SK-N-SH (cell line): ENCODE data around the gene HUNK. TPM values are rescaled to one million over a fixed set of nuclear protein-coding genes. Genes with fewer than 3 reads are reported as not detected.

ENCODE experiments used
- CTCF ChIA-PET: fragments of 300-600, 350-600 bp; formaldehyde crosslinking; extraction: SDS; loops from one replicate; lab custom pipeline; 2021; lab: Yijun Ruan, JAX
- POLR2A ChIA-PET: fragments of 350-600 bp; sonication (Branson Sonifier 250); formaldehyde crosslinking; extraction: SDS; loops from one replicate; lab custom pipeline; 2020; ENCODE audit warnings: antibody characterized with exemption, inconsistent platforms; lab: Yijun Ruan, JAX
- DNase-seq: peaks from one replicate; pipeline ENCODE4 v3.0.0; 2012
- H2AFZ ChIP-seq: fragments of 200-600 bp; sonication (generic); 2 replicates; pipeline ENCODE4 v1.8.1; 2016; ENCODE audit warnings: antibody characterized with exemption, mild to moderate bottlenecking, low read depth
- H3F3A ChIP-seq: fragments of 200-600 bp; sonication (generic); replicated peaks from 2 replicates; pipeline ENCODE3; 2016; ENCODE audit warnings: antibody characterized with exemption, mild to moderate bottlenecking; ENCODE audit not compliant: insufficient read depth
- H3K27ac ChIP-seq, 2 experiments: fragments of 200-500 bp in 1 of 2; fragments of 200-600 bp in 1 of 2; sonication (Bioruptor generic) in 1 of 2; sonication (generic), shearing (Covaris generic) in 1 of 2; 2 replicates each; pipeline versions ENCODE4 v1.5.1 to v1.6.1; 2014 to 2016; ENCODE audit warnings: low read depth in 2 of 2, inconsistent platforms in 1 of 2, low read length in 1 of 2, mild to moderate bottlenecking in 1 of 2, mixed read lengths in 1 of 2
- H3K27me3 ChIP-seq: fragments of 200-600 bp; sonication (generic), shearing (Covaris generic); 2 replicates; pipeline ENCODE4 v1.6.1; 2016; ENCODE audit warnings: mixed run types; ENCODE audit not compliant: insufficient read depth
- H3K36me3 ChIP-seq, 2 experiments: fragments of 200-500 bp in 1 of 2; fragments of 200-600 bp in 1 of 2; sonication (Bioruptor generic) in 1 of 2; sonication (generic) in 1 of 2; replicated peaks in 1 of 2; 2 replicates each; pipeline versions ENCODE3 to v1.5.1; 2014 to 2016; ENCODE audit warnings: low read length in 1 of 2, mild to moderate bottlenecking in 1 of 2; ENCODE audit not compliant: insufficient read depth in 2 of 2, control insufficient read depth in 1 of 2
- H3K4me1 ChIP-seq, 2 experiments: fragments of 200-500 bp in 1 of 2; fragments of 200-600 bp in 1 of 2; sonication (Bioruptor generic) in 1 of 2; sonication (generic), shearing (Covaris generic) in 1 of 2; 2 replicates each; pipeline versions ENCODE4 v1.5.1 to v1.6.1; 2014 to 2016; ENCODE audit warnings: low read depth in 1 of 2, low read length in 1 of 2, mixed run types in 1 of 2; ENCODE audit not compliant: insufficient read depth in 2 of 2, control insufficient read depth in 1 of 2
- H3K4me2 ChIP-seq: fragments of 200-600 bp; sonication (generic), shearing (Covaris generic); 2 replicates; pipeline ENCODE4 v1.6.1; 2017; ENCODE audit warnings: mixed run types
- H3K4me3 ChIP-seq, 2 experiments: fragments of 200-500 bp in 1 of 2; fragments of 200-600 bp in 1 of 2; sonication (Bioruptor generic) in 1 of 2; sonication (generic), shearing (Covaris generic) in 1 of 2; 2 replicates each; pipeline versions ENCODE4 v1.5.1 to v1.8.1; 2014 to 2016; ENCODE audit warnings: low read depth in 2 of 2, inconsistent platforms in 1 of 2, low read length in 1 of 2, mild to moderate bottlenecking in 1 of 2, mixed read lengths in 1 of 2, moderate library complexity in 1 of 2
- H3K79me2 ChIP-seq: fragments of 200-600 bp; sonication (generic); 2 replicates; pipeline ENCODE4 v1.8.1; 2017; ENCODE audit warnings: mild to moderate bottlenecking; ENCODE audit not compliant: insufficient read depth
- H3K9ac ChIP-seq: fragments of 200-600 bp; sonication (generic); 2 replicates; pipeline ENCODE4 v1.6.1; 2017; ENCODE audit warnings: mixed run types
- H3K9me2 ChIP-seq: fragments of 200-600 bp; sonication (generic); 2 replicates; pipeline ENCODE4 v1.6.1; 2017; ENCODE audit warnings: mixed run types
- H3K9me3 ChIP-seq: fragments of 200-600 bp; sonication (generic); 2 replicates; pipeline ENCODE4 v1.6.1; 2017; ENCODE audit warnings: mixed run types, mild to moderate bottlenecking, moderate library complexity
- H4K20me1 ChIP-seq: fragments of 200-600 bp; sonication (generic); 2 replicates; pipeline ENCODE4 v1.6.1; 2017; ENCODE audit warnings: mild to moderate bottlenecking, mixed run types; ENCODE audit not compliant: insufficient read depth
- ELF1 ChIP-seq: IDR thresholded peaks from 2 replicates; pipeline ENCODE4 v1.4.0; 2012
- EZH2phosphoT487 ChIP-seq: fragments of 200-600 bp; sonication (generic); IDR thresholded peaks from 2 replicates; pipeline ENCODE4 v1.6.1; 2017; ENCODE audit warnings: low read depth, mixed run types, mild to moderate bottlenecking, antibody characterized with exemption, moderate library complexity, borderline replicate concordance
- GABPA ChIP-seq: IDR thresholded peaks from 2 replicates; pipeline ENCODE4 v1.4.0; 2012; ENCODE audit warnings: low read depth, mild to moderate bottlenecking
- IRF3 ChIP-seq: fragments of 150-350 bp; IDR thresholded peaks from 2 replicates; pipeline ENCODE4 v1.6.1; 2016; ENCODE audit warnings: mild to moderate bottlenecking, low read depth, low read length
- JUND ChIP-seq: IDR thresholded peaks from 2 replicates; pipeline ENCODE4 v1.4.0; 2012
- MAX ChIP-seq: IDR thresholded peaks from 2 replicates; pipeline ENCODE4 v1.4.0; 2012; ENCODE audit warnings: low read depth
- MXI1 ChIP-seq: IDR thresholded peaks from 2 replicates; pipeline ENCODE4 v1.6.1; 2012; ENCODE audit warnings: mild to moderate bottlenecking, low read depth, low read length, improper control_type of control experiment
- NRF1 ChIP-seq: IDR thresholded peaks from 2 replicates; pipeline ENCODE4 v1.6.1; 2012; ENCODE audit warnings: low read depth, mild to moderate bottlenecking, low read length
- POLR2AphosphoS5 ChIP-seq: IDR thresholded peaks from 2 replicates; pipeline ENCODE4 v1.6.1; 2012; ENCODE audit warnings: low read depth, low read length
- RAD21 ChIP-seq: IDR thresholded peaks from 2 replicates; pipeline ENCODE4 v1.6.1; 2012; ENCODE audit warnings: mild to moderate bottlenecking, low read length
- RFX5 ChIP-seq: IDR thresholded peaks from 2 replicates; pipeline ENCODE4 v1.6.1; 2012; ENCODE audit warnings: mild to moderate bottlenecking, improper control_type of control experiment, low read length
- RXRA ChIP-seq: IDR thresholded peaks from 2 replicates; pipeline ENCODE4 v1.4.0; 2012; ENCODE audit warnings: low read depth, mild to moderate bottlenecking, borderline replicate concordance
- SIN3A ChIP-seq: IDR thresholded peaks from 2 replicates; pipeline ENCODE4 v1.6.1; 2012; ENCODE audit warnings: low read depth, mild to moderate bottlenecking, low read length, moderate library complexity, borderline replicate concordance
- TAF1 ChIP-seq: IDR thresholded peaks from 2 replicates; pipeline ENCODE4 v1.6.1; 2012; ENCODE audit warnings: low read depth, mild to moderate bottlenecking, low read length, moderate library complexity, borderline replicate concordance
- TCF12 ChIP-seq: IDR thresholded peaks from 2 replicates; pipeline ENCODE4 v1.4.0; 2012
- YY1 ChIP-seq: IDR thresholded peaks from 2 replicates; pipeline ENCODE4 v1.4.0; 2012; ENCODE audit warnings: low read depth, mild to moderate bottlenecking
- WGBS: methylation state at CpG from one replicate; pipeline ENCODE4 v1.1.6; 2017; ENCODE audit warnings: low lambda C conversion rate; 5-methylcytosine and 5-hydroxymethylcytosine counted together
- polyA plus RNA-seq, 3 experiments: library from polyadenylated mRNA; depleted of rRNA; stranded (reverse); fragments of >200 nt; gene quantifications; 2 replicates each; pipeline ENCODE4 v1.2.3, GENCODE V29; 2012
- TF ChIP-seq, protein P1 (sequence below): IDR thresholded peaks from 2 replicates; pipeline ENCODE4 v1.6.1; 2012; ENCODE audit warnings: mild to moderate bottlenecking, low read depth, low read length, moderate library complexity
- TF ChIP-seq, protein P2 (sequence below): fragments of 200-600 bp; sonication (generic); IDR thresholded peaks from 2 replicates; pipeline ENCODE4 v1.6.1; 2017; ENCODE audit warnings: antibody characterized with exemption, mild to moderate bottlenecking, moderate library complexity

Gene HUNK
- polyA plus RNA-seq, 1 of the 3 experiments (the other 2 are of a cell fraction): 0.31 TPM

DNA sequence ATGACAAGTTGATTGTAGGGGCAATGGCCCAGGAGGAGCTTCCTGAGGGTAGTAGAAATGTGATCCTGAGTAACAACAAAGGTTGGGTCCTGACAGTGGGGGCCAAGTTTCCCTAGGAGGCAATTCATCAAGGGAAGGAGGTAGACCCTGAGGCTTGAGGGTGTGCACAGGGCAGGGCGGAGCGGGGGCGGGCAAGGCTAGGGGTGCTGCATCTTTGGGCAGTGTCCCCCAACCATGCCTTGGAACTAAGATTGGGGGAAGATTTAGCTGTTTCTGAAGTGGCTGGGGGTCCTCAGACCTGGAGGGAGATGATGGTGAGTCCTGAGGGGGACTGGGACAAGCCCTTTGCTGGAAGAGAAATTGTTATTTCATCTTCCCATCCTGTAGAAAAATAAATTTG lies 50.9 kb downstream of the HUNK start:
- CTCF ChIA-PET: interaction anchor here (1.1 kb wide), 1 partner anchor 49 kb away, joined by 4 read pairs; no protein-coding TSS in a partner anchor
- Histone ChIP-seq H3K4me3 (no peak overlapping the region), H3K9me3 (no peaks in the 10 kb centered on the region), H3K27ac (no peak overlapping the region), H3K27me3 (no peaks in the 10 kb centered on the region), H4K20me1 (no peaks in the 10 kb centered on the region), H3K4me1 (peaks cover 0 to 3% of the 10 kb centered on the region in 2 experiments; a peak in 2 of 4 replicates), H3F3A (no peaks in the 10 kb centered on the region), H3K79me2 (no peaks in the 10 kb centered on the region), H3K9ac (no peak overlapping the region), H3K9me2 (no peaks in the 10 kb centered on the region), H2AFZ (no peak overlapping the region), H3K36me3 (peaks cover 0 to 4% of the 10 kb centered on the region in 2 experiments), H3K4me2 (no peak overlapping the region)
- WGBS: 100% methylated on average over 2 of the region's 3 CpGs
- TF ChIP-seq YY1 (no peak), ELF1 (no peak), SIN3A (no peak)
- no peak for DNase-seq
- POLR2A ChIA-PET: no interaction called here

GRCh38 chr21:31924548-31924947 lies 51.7 kb downstream of the HUNK start:
- Histone ChIP-seq H4K20me1 (no peaks in the 10 kb centered on the region), H3K4me1 (peaks cover 0 to 5% of the 10 kb centered on the region in 2 experiments; a peak in 2 of 4 replicates), H3K4me2 (no peak overlapping the region), H3K9ac (no peak overlapping the region), H3K9me2 (no peaks in the 10 kb centered on the region), H3K9me3 (no peaks in the 10 kb centered on the region), H2AFZ (no peak overlapping the region), H3K27ac (no peak overlapping the region), H3K36me3 (peaks cover 0 to 4% of the 10 kb centered on the region in 2 experiments), H3K27me3 (no peaks in the 10 kb centered on the region), H3K4me3 (no peak overlapping the region), H3K79me2 (no peaks in the 10 kb centered on the region), H3F3A (peaks cover 3% of the 10 kb centered on the region)
- ChIA-PET POLR2A (no interaction called here), CTCF (interaction anchor here (0.8 to 1.1 kb wide), 2 partner anchors 26 to 50 kb away, joined by 4 read pairs; no protein-coding TSS in a partner anchor)
- TF ChIP-seq EZH2phosphoT487 (no peak), RXRA (no peak), RAD21 (no peak), POLR2AphosphoS5 (no peak), IRF3 (no peak), JUND (no peak), NRF1 (no peak), TAF1 (no peak), SIN3A (no peak), MXI1 (no peak), GABPA (no peak), YY1 (no peak), RFX5 (no peak), TCF12 (no peak), MAX (no peak)
- TF ChIP-seq, protein P1, sequence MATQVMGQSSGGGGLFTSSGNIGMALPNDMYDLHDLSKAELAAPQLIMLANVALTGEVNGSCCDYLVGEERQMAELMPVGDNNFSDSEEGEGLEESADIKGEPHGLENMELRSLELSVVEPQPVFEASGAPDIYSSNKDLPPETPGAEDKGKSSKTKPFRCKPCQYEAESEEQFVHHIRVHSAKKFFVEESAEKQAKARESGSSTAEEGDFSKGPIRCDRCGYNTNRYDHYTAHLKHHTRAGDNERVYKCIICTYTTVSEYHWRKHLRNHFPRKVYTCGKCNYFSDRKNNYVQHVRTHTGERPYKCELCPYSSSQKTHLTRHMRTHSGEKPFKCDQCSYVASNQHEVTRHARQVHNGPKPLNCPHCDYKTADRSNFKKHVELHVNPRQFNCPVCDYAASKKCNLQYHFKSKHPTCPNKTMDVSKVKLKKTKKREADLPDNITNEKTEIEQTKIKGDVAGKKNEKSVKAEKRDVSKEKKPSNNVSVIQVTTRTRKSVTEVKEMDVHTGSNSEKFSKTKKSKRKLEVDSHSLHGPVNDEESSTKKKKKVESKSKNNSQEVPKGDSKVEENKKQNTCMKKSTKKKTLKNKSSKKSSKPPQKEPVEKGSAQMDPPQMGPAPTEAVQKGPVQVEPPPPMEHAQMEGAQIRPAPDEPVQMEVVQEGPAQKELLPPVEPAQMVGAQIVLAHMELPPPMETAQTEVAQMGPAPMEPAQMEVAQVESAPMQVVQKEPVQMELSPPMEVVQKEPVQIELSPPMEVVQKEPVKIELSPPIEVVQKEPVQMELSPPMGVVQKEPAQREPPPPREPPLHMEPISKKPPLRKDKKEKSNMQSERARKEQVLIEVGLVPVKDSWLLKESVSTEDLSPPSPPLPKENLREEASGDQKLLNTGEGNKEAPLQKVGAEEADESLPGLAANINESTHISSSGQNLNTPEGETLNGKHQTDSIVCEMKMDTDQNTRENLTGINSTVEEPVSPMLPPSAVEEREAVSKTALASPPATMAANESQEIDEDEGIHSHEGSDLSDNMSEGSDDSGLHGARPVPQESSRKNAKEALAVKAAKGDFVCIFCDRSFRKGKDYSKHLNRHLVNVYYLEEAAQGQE: no peak
- TF ChIP-seq, protein P2, sequence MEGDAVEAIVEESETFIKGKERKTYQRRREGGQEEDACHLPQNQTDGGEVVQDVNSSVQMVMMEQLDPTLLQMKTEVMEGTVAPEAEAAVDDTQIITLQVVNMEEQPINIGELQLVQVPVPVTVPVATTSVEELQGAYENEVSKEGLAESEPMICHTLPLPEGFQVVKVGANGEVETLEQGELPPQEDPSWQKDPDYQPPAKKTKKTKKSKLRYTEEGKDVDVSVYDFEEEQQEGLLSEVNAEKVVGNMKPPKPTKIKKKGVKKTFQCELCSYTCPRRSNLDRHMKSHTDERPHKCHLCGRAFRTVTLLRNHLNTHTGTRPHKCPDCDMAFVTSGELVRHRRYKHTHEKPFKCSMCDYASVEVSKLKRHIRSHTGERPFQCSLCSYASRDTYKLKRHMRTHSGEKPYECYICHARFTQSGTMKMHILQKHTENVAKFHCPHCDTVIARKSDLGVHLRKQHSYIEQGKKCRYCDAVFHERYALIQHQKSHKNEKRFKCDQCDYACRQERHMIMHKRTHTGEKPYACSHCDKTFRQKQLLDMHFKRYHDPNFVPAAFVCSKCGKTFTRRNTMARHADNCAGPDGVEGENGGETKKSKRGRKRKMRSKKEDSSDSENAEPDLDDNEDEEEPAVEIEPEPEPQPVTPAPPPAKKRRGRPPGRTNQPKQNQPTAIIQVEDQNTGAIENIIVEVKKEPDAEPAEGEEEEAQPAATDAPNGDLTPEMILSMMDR: no peak
- DNase-seq: no peak
- 87% methylated on average over 7 of the region's 13 CpGs for WGBS
